H1 (cell line): ENCODE results near the gene CDH16. TPM values are rescaled to one million over a fixed set of nuclear protein-coding genes. Genes with fewer than 3 reads are reported as not detected.
A peak's percentile ranks its signal among the peaks of the same experiment; 100 is the strongest.

Experiments used
- CTCF ChIA-PET: fragments of 300-600 bp; sonication (Branson Sonifier 250); formaldehyde crosslinking; loops from one replicate; lab custom pipeline; 2021; ENCODE audit not compliant: partially characterized antibody; lab: Charles Lee
- POLR2A ChIA-PET: fragments of 300-600 bp; sonication (Branson Sonifier 250); formaldehyde crosslinking; loops from one replicate; lab custom pipeline; 2021; ENCODE audit warnings: inconsistent platforms; ENCODE audit not compliant: partially characterized antibody; lab: Charles Lee
- DNase-seq, 2 experiments: peaks; one replicate each; pipeline versions ENCODE4 v3.0.0 to v3.0.0-alpha.2; 2010 to 2022; ENCODE audit warnings: low spot score in 2 of 2, low read depth in 1 of 2, mixed read lengths in 1 of 2
- FAIRE-seq: peaks from 2 replicates; lab custom pipeline; 2011; peaks lifted over from hg19 to GRCh38; lab: Jason Lieb, UNC
- H2AFZ ChIP-seq: 2 replicates; pipeline ENCODE4 v1.8.1; 2012; ENCODE audit warnings: low read length, inconsistent platforms
- H2AK5ac ChIP-seq: 2 replicates; pipeline ENCODE4 v1.6.1; 2013; ENCODE audit warnings: low read depth, low read length
- H2BK120ac ChIP-seq: replicated peaks from 2 replicates; pipeline ENCODE3; 2013; ENCODE audit warnings: low read depth, low read length, inconsistent platforms
- H2BK12ac ChIP-seq: 2 replicates; pipeline ENCODE4 v1.6.1; 2013; ENCODE audit warnings: low read depth, low read length
- H2BK15ac ChIP-seq: 2 replicates; pipeline ENCODE4 v1.6.1; 2013; ENCODE audit warnings: low read length
- H2BK20ac ChIP-seq: 2 replicates; pipeline ENCODE4 v1.6.1; 2013; ENCODE audit warnings: low read length
- H2BK5ac ChIP-seq: 2 replicates; pipeline ENCODE4 v1.6.1; 2013; ENCODE audit warnings: low read depth, low read length
- H3K14ac ChIP-seq: 2 replicates; pipeline ENCODE4 v1.6.1; 2013; ENCODE audit warnings: inconsistent platforms; ENCODE audit not compliant: insufficient read length
- H3K18ac ChIP-seq: 2 replicates; pipeline ENCODE4 v1.6.1; 2013; ENCODE audit warnings: low read length; ENCODE audit errors: extremely low read depth
- H3K23ac ChIP-seq: 2 replicates; pipeline ENCODE4 v1.6.1; 2013; ENCODE audit warnings: inconsistent platforms; ENCODE audit not compliant: insufficient read length
- H3K23me2 ChIP-seq: 2 replicates; pipeline ENCODE4 v1.6.1; 2013; ENCODE audit warnings: low read depth, low read length
- H3K27ac ChIP-seq: 2 replicates; pipeline ENCODE4 v1.6.1; 2011; ENCODE audit warnings: low read depth, low read length, inconsistent platforms
- H3K27me3 ChIP-seq, 4 experiments: replicated peaks in 1 of 4; 1 replicate in 1 of 4; 2 replicates in 3 of 4; pipeline versions ENCODE4 v1.6.1 to v1.8.1; 2011 to 2013; ENCODE audit warnings: low read length in 3 of 4, mild to moderate bottlenecking in 3 of 4, inconsistent platforms in 2 of 4, mixed read lengths in 2 of 4, moderate library complexity in 1 of 4; ENCODE audit not compliant: control insufficient read depth in 3 of 4, insufficient read depth in 3 of 4; ENCODE audit errors: extremely low read depth in 1 of 4
- H3K36me3 ChIP-seq, 4 experiments: 2 replicates each; pipeline versions ENCODE4 v1.6.1 to v1.8.1; 2011 to 2013; ENCODE audit warnings: mild to moderate bottlenecking in 4 of 4, low read length in 3 of 4, moderate library complexity in 2 of 4, control low read depth in 1 of 4, inconsistent platforms in 1 of 4; ENCODE audit not compliant: insufficient read depth in 4 of 4, control insufficient read depth in 2 of 4
- H3K4ac ChIP-seq: replicated peaks from 2 replicates; pipeline ENCODE3; 2013; ENCODE audit warnings: low read length, low read depth, mixed read lengths, inconsistent platforms; ENCODE audit not compliant: insufficient read length
- H3K4me1 ChIP-seq, 4 experiments: replicated peaks in 1 of 4; 1 replicate in 1 of 4; 2 replicates in 3 of 4; pipeline versions ENCODE4 v1.6.1 to v1.8.1; 2011 to 2013; ENCODE audit warnings: low read length in 3 of 4, inconsistent platforms in 2 of 4, mixed read lengths in 1 of 4; ENCODE audit not compliant: insufficient read depth in 4 of 4, control insufficient read depth in 3 of 4
- H3K4me2 ChIP-seq, 2 experiments: 2 replicates each; pipeline versions ENCODE4 v1.6.1 to v1.8.1; 2011 to 2013; ENCODE audit warnings: low read depth in 2 of 2, low read length in 2 of 2, control low read depth in 1 of 2, inconsistent platforms in 1 of 2, mild to moderate bottlenecking in 1 of 2; ENCODE audit not compliant: insufficient read depth in 1 of 2
- H3K4me3 ChIP-seq, 4 experiments: fragments of 200-600, 300-600 bp in 1 of 4; sonication (generic), shearing (Covaris generic), sonication (Bioruptor Twin) in 1 of 4; 2 replicates each; pipeline versions ENCODE4 v1.5.1 to v1.8.1; 2011 to 2016; ENCODE audit warnings: low read length in 4 of 4, low read depth in 3 of 4, control low read depth in 2 of 4, inconsistent platforms in 2 of 4, mild to moderate bottlenecking in 2 of 4, mixed read lengths in 1 of 4, moderate library complexity in 1 of 4; ENCODE audit not compliant: insufficient read depth in 2 of 4; ENCODE audit errors: extremely low read depth in 1 of 4
- H3K56ac ChIP-seq: replicated peaks from 2 replicates; pipeline ENCODE3; 2013; ENCODE audit warnings: low read depth, mild to moderate bottlenecking, mixed read lengths, low read length, inconsistent platforms; ENCODE audit not compliant: insufficient read length
- H3K79me1 ChIP-seq: 2 replicates; pipeline ENCODE4 v1.6.1; 2013; ENCODE audit warnings: low read depth, low read length, control low read depth
- H3K79me2 ChIP-seq, 2 experiments: 2 replicates each; pipeline versions ENCODE4 v1.6.1 to v1.8.1; 2012 to 2013; ENCODE audit warnings: low read length in 2 of 2, mild to moderate bottlenecking in 2 of 2, inconsistent platforms in 1 of 2; ENCODE audit not compliant: insufficient read depth in 2 of 2, control insufficient read depth in 1 of 2
- H3K9ac ChIP-seq, 4 experiments: replicated peaks in 1 of 4; 1 replicate in 1 of 4; 2 replicates in 3 of 4; pipeline versions ENCODE4 v1.6.1 to v1.8.1; 2011 to 2013; ENCODE audit warnings: low read depth in 3 of 4, low read length in 3 of 4, control low read depth in 2 of 4, mild to moderate bottlenecking in 2 of 4, moderate library complexity in 2 of 4, inconsistent platforms in 1 of 4; ENCODE audit errors: extremely low read depth in 1 of 4
- H3K9me3 ChIP-seq, 2 experiments: 2 replicates each; pipeline versions ENCODE4 v1.6.1 to v1.8.1; 2012 to 2013; ENCODE audit warnings: mild to moderate bottlenecking in 2 of 2, moderate library complexity in 2 of 2, control low read depth in 1 of 2, inconsistent platforms in 1 of 2, low read depth in 1 of 2, low read length in 1 of 2, mixed read lengths in 1 of 2; ENCODE audit not compliant: insufficient read depth in 2 of 2
- H4K20me1 ChIP-seq, 2 experiments: replicated peaks in 1 of 2; 2 replicates each; pipeline versions ENCODE3 to v1.8.1; 2011 to 2013; ENCODE audit warnings: inconsistent platforms in 2 of 2, low read length in 2 of 2, mild to moderate bottlenecking in 1 of 2; ENCODE audit not compliant: insufficient read depth in 2 of 2, control insufficient read depth in 1 of 2
- H4K5ac ChIP-seq: 2 replicates; pipeline ENCODE4 v1.6.1; 2013; ENCODE audit warnings: low read length, low read depth, mixed read lengths, inconsistent platforms; ENCODE audit not compliant: insufficient read length
- H4K8ac ChIP-seq: 2 replicates; pipeline ENCODE4 v1.8.0; 2013; ENCODE audit warnings: mild to moderate bottlenecking, moderate library complexity, low read length, inconsistent platforms; ENCODE audit not compliant: insufficient read depth; ENCODE audit errors: extremely low read depth
- H4K91ac ChIP-seq: replicated peaks from 2 replicates; pipeline ENCODE3; 2013; ENCODE audit warnings: low read length, mixed read lengths, inconsistent platforms; ENCODE audit not compliant: insufficient read length
- ATF2 ChIP-seq: IDR thresholded peaks from 2 replicates; pipeline ENCODE4 v1.6.1; 2012; ENCODE audit warnings: low read length, inconsistent platforms
- CEBPB ChIP-seq: IDR thresholded peaks from 2 replicates; pipeline ENCODE4 v1.6.1; 2012; ENCODE audit warnings: low read depth, low read length
- E2F6 ChIP-seq: IDR thresholded peaks from 2 replicates; pipeline ENCODE4 v1.6.1; 2012; ENCODE audit warnings: inconsistent platforms
- GABPA ChIP-seq: IDR thresholded peaks from 2 replicates; pipeline ENCODE4 v1.6.1; 2011; ENCODE audit warnings: mild to moderate bottlenecking, low read length, moderate library complexity, borderline replicate concordance; ENCODE audit not compliant: insufficient read depth
- HDAC2 ChIP-seq, 2 experiments: fragments of 300-600 bp in 1 of 2; sonication (generic) in 1 of 2; IDR thresholded peaks; 2 replicates each; pipeline ENCODE4 v1.6.1; 2011 to 2012; ENCODE audit warnings: low read depth in 2 of 2, low read length in 2 of 2, mild to moderate bottlenecking in 2 of 2, moderate library complexity in 2 of 2, borderline replicate concordance in 1 of 2, inconsistent platforms in 1 of 2
- MAX ChIP-seq: IDR thresholded peaks from 2 replicates; pipeline ENCODE4 v1.6.1; 2012; ENCODE audit warnings: inconsistent platforms
- RBBP5 ChIP-seq: IDR thresholded peaks from 2 replicates; pipeline ENCODE4 v1.7.1; 2012; ENCODE audit warnings: low read depth, mild to moderate bottlenecking, inconsistent platforms, low read length, moderate library complexity, borderline replicate concordance
- WGBS, 2 experiments: shearing (Covaris generic) in 1 of 2; methylation state at CpG; one replicate each; pipeline versions ENCODE4 v1.1.6 to v1.1.7; 2013 to 2015; ENCODE audit warnings: low lambda C conversion rate in 2 of 2, mixed read lengths in 2 of 2, inconsistent platforms in 1 of 2, low coverage in 1 of 2, missing lambda C conversion rate in 1 of 2; ENCODE audit not compliant: insufficient replicate concordance in 2 of 2, insufficient coverage in 1 of 2, insufficient read length in 1 of 2; ENCODE audit errors: extremely low coverage in 1 of 2, missing lambda C conversion rate in 1 of 2; 5-methylcytosine and 5-hydroxymethylcytosine counted together
- polyA plus RNA-seq, 7 experiments: library from polyadenylated mRNA; depleted of rRNA in 3 of 7; stranded (reverse) in 5 of 7; unstranded in 2 of 7; fragments of >200 nt in 5 of 7; fragments of 200-250 nt in 2 of 7; gene quantifications; 1 replicate in 5 of 7; 2 replicates in 1 of 7; 4 replicates in 1 of 7; pipeline versions ENCODE4 v1.2.1 to v1.2.3, GENCODE V29; 2011 to 2013; ENCODE audit warnings: missing spikeins in 2 of 7, mixed read lengths in 2 of 7
- total RNA-seq: library from RNA; stranded (reverse); fragmentation: NEBNext Ultra II Directional; extraction: Animal tissue kit (Norgen Biotek cat#: 25700); gene quantifications from 2 replicates; pipeline ENCODE4 v1.2.1, GENCODE V29; 2021

Gene CDH16
- total and polyA plus RNA-seq, 2 of the 8 experiments (the other 6 are each of a cell fraction or from before 2014, with no cell fraction given): not detected

GRCh38 chr16:66934138-66934838, 15.6 kb upstream of the CDH16 start, which contains the start of gene CIAO2B:
Gene CIAO2B (minus strand): TSS chr16:66934402. CDS start chr16:66934364, 38 bp downstream.
- no peaks in the 10 kb centered on the region for H3K9me3 ChIP-seq
- H3K56ac ChIP-seq: no peak within 1 kb of the TSS
- H4K20me1 ChIP-seq: peaks cover 2 to 9% of the 10 kb centered on the region in 2 experiments
- H2BK12ac ChIP-seq: peak within 1 kb of the TSS; percentile 84; the same call in 1 of the 2 replicates
- peak within 1 kb of the TSS; percentile 91 for H3K4ac ChIP-seq
- peaks cover 0 to 9% (median 6%) of the 10 kb centered on the region in 4 experiments; a peak in 4 of 7 replicates for H3K27me3 ChIP-seq
- H4K8ac ChIP-seq: peak within 1 kb of the TSS; percentile 22; the same call in 1 of the 2 replicates
- WGBS, 2 experiments: 3% methylated on average over 46 of the region's 76 CpGs; no CpG with 5 or more reads in 1 of the 2 experiments
- peak within 1 kb of the TSS; percentile 79 to 92 (median 90) for H3K4me3 ChIP-seq
- H4K91ac ChIP-seq: peak within 1 kb of the TSS; percentile 60
- no peak for FAIRE-seq
- no peak within 1 kb of the TSS for H2BK15ac ChIP-seq
- H2BK5ac ChIP-seq: no peak within 1 kb of the TSS
- peaks cover 15% of the 10 kb centered on the region; the same call in 1 of the 2 replicates for H3K23me2 ChIP-seq
- peak in 1 of 2 experiments; percentile 83 for DNase-seq
- POLR2A ChIA-PET: interaction anchor here (0.5 to 1.8 kb wide), 3 partner anchors 54 to 251 kb away, joined by 3 to 5 read pairs (median 3); partner anchors contain the start of gene PDP2
- peak within 1 kb of the TSS; percentile 77; the same call in 1 of the 2 replicates for H2AFZ ChIP-seq
- CTCF ChIA-PET: interaction anchor here (0.6 to 5.5 kb wide), 7 partner anchors 13 to 103 kb away, joined by 3 to 44 read pairs (median 10); no protein-coding TSS in a partner anchor
- no peak within 1 kb of the TSS for H2BK120ac ChIP-seq
- H3K79me2 ChIP-seq: no peaks in the 10 kb centered on the region; a peak in 1 of 4 replicates
- peaks cover 2% of the 10 kb centered on the region; the same call in 1 of the 2 replicates for H3K79me1 ChIP-seq
- peak within 1 kb of the TSS; percentile 95 for H3K18ac ChIP-seq
- peak within 1 kb of the TSS; percentile 58 to 78 (median 62) for H3K9ac ChIP-seq
- peaks cover 0 to 9% (median 5%) of the 10 kb centered on the region in 4 experiments; a peak in 4 of 7 replicates for H3K4me1 ChIP-seq
- peak within 1 kb of the TSS; percentile 89 to 99 for H3K4me2 ChIP-seq
- H3K36me3 ChIP-seq: peaks cover 0 to 3% (median under 1%) of the 10 kb centered on the region in 4 experiments; a peak in 3 of 8 replicates
- no peak within 1 kb of the TSS for H2BK20ac ChIP-seq
- no peak within 1 kb of the TSS for H4K5ac ChIP-seq
- no peak within 1 kb of the TSS for H3K27ac ChIP-seq
- no peak within 1 kb of the TSS for H2AK5ac ChIP-seq
- no peak within 1 kb of the TSS for H3K14ac ChIP-seq
- no peak within 1 kb of the TSS for H3K23ac ChIP-seq
- TF ChIP-seq GABPA (peak; percentile 88; the same call in 1 of the 2 replicates), HDAC2 (IDR thresholded peaks at IDR 0.05; ENCODE audit: borderline replicate concordance in 1 of 2, low read depth in 2 of 2, low read length in 2 of 2) (0 out of 4 replicates have a peak, but pooled peaks of 1 of the 2 experiments have one; percentile 30), ATF2 (no peak), RBBP5 (peak; percentile 45; the same call in 1 of the 2 replicates), MAX (peak; percentile 78), E2F6 (peak; percentile 40; the same call in 1 of the 2 replicates), CEBPB (no peak)
